OCI-LY3 (cell line): ENCODE data around the gene NEDD4.

Experiments used
- EZH2phosphoT487 ChIP-seq: fragments of 200-600 bp; shearing (Covaris generic); IDR thresholded peaks from 2 replicates; pipeline ENCODE4 v1.6.1; 2018; ENCODE audit warnings: antibody characterized with exemption, mixed run types, low read depth
- TF ChIP-seq, protein P1 (sequence below): fragments of 200-600, 300-600 bp; sonication (generic); IDR thresholded peaks from 2 replicates; pipeline ENCODE4 v1.5.1; 2014; ENCODE audit warnings: antibody characterized with exemption, low read length, low read depth

DNA sequence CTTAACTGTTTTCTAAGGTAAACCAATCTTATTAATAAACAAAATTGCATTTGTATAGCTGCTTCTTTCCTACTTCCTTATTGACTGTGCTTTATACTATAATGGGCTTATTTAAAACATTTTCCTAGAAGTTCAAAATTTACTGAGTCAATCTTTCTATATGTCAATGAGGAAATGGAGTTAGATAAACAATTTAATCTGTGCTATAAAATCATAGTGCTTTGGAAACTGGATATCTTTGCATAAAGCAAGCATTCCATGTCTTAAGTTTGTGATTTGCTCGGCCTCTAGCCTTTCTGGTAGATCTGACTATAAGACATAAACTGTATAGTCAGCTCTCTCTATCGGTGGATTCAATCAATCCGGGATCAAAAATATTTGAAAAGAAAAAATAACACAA is 99.6 kb downstream of the NEDD4 start:
- TF ChIP-seq, protein P1, sequence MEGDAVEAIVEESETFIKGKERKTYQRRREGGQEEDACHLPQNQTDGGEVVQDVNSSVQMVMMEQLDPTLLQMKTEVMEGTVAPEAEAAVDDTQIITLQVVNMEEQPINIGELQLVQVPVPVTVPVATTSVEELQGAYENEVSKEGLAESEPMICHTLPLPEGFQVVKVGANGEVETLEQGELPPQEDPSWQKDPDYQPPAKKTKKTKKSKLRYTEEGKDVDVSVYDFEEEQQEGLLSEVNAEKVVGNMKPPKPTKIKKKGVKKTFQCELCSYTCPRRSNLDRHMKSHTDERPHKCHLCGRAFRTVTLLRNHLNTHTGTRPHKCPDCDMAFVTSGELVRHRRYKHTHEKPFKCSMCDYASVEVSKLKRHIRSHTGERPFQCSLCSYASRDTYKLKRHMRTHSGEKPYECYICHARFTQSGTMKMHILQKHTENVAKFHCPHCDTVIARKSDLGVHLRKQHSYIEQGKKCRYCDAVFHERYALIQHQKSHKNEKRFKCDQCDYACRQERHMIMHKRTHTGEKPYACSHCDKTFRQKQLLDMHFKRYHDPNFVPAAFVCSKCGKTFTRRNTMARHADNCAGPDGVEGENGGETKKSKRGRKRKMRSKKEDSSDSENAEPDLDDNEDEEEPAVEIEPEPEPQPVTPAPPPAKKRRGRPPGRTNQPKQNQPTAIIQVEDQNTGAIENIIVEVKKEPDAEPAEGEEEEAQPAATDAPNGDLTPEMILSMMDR, result no peak
- no peak for TF ChIP-seq EZH2phosphoT487
